Large intestine (tissue), 12 donors: Measurements from ENCODE around the gene POLR1E. TPM values are rescaled to one million over a fixed set of nuclear protein-coding genes. Genes with fewer than 3 reads are reported as not detected.
A peak's percentile ranks its signal among the peaks of the same experiment; 100 is the strongest.

Experiments
- DNase-seq, 2 donors: peaks; one replicate each; pipeline versions ENCODE4 v3.0.0 to v3.0.0-alpha.2; 2013
- H3K27ac ChIP-seq: one replicate; pipeline ENCODE4 v1.5.1; 2013; ENCODE audit warnings: low read length
- H3K27me3 ChIP-seq: 2 replicates; pipeline ENCODE4 v1.6.1; 2013; ENCODE audit warnings: low read length; ENCODE audit not compliant: control insufficient read depth, insufficient read depth
- H3K36me3 ChIP-seq: 2 replicates; pipeline ENCODE4 v1.6.1; 2013; ENCODE audit warnings: low read length; ENCODE audit not compliant: control insufficient read depth, insufficient read depth
- H3K4me1 ChIP-seq: one replicate; pipeline ENCODE4 v1.6.1; 2013; ENCODE audit warnings: low read length; ENCODE audit not compliant: control insufficient read depth, insufficient read depth
- H3K4me3 ChIP-seq: one replicate; pipeline ENCODE4 v1.5.1; 2013; ENCODE audit warnings: low read length
- H3K9me3 ChIP-seq: one replicate; pipeline ENCODE4 v1.6.1; 2013; ENCODE audit warnings: mild to moderate bottlenecking, low read depth, low read length, moderate library complexity; ENCODE audit not compliant: control insufficient read depth
- WGBS: methylation state at CpG from one replicate; pipeline ENCODE4 v1.1.5; 2013; ENCODE audit warnings: low lambda C conversion rate; ENCODE audit not compliant: insufficient coverage; 5-methylcytosine and 5-hydroxymethylcytosine counted together
- long read RNA-seq, 11 donors: transcript quantifications; one replicate each; lab custom pipeline, GENCODE V29; 2026
- polyA plus RNA-seq: library from polyadenylated mRNA; unstranded; fragments of 120-200 nt; gene quantifications from one replicate; pipeline ENCODE4 v1.2.1, GENCODE V29; 2013

Gene POLR1E
- polyA plus RNA-seq, result 17.4 TPM
- long read RNA-seq, donor 1, partial matches to known transcripts, result 0 of 2 reads
- long read RNA-seq, donor 1, other reads (novel, unspliced or antisense), result 0 of 2 reads
- long read RNA-seq, donor 2, transcript POLR1E-202 (12 exons, 1,868 nt), result major isoform, 5 of 6 reads
- long read RNA-seq, donor 2, partial matches to known transcripts, result 0 of 6 reads
- long read RNA-seq, donor 2, other reads (novel, unspliced or antisense), result 0 of 6 reads
- long read RNA-seq, donor 3, result 0 reads
- long read RNA-seq, donor 4, result 0 reads
- long read RNA-seq, donor 5, partial matches to known transcripts, result 0 of 1 reads
- long read RNA-seq, donor 5, other reads (novel, unspliced or antisense), result 0 of 1 reads
- long read RNA-seq, donor 6, partial matches to known transcripts, result 6 of 9 reads
- long read RNA-seq, donor 6, other reads (novel, unspliced or antisense), result 0 of 9 reads
- long read RNA-seq, donor 7, partial matches to known transcripts, result 0 of 4 reads
- long read RNA-seq, donor 7, other reads (novel, unspliced or antisense), result 0 of 4 reads
- long read RNA-seq, donor 8, transcript POLR1E-202 (12 exons, 1,868 nt), result major isoform, 6 of 6 reads
- long read RNA-seq, donor 8, partial matches to known transcripts, result 0 of 6 reads
- long read RNA-seq, donor 8, other reads (novel, unspliced or antisense), result 0 of 6 reads
- long read RNA-seq, donor 9, transcript POLR1E-202 (12 exons, 1,868 nt), result major isoform, 6 of 6 reads
- long read RNA-seq, donor 9, partial matches to known transcripts, result 0 of 6 reads
- long read RNA-seq, donor 9, other reads (novel, unspliced or antisense), result 0 of 6 reads
- long read RNA-seq, donor 10, transcript POLR1E-202 (12 exons, 1,868 nt), result major isoform, 6 of 6 reads
- long read RNA-seq, donor 10, partial matches to known transcripts, result 0 of 6 reads
- long read RNA-seq, donor 10, other reads (novel, unspliced or antisense), result 0 of 6 reads
- long read RNA-seq, donor 11, transcript POLR1E-202 (12 exons, 1,868 nt), result major isoform, 5 of 6 reads
- long read RNA-seq, donor 11, partial matches to known transcripts, result 0 of 6 reads
- long read RNA-seq, donor 11, other reads (novel, unspliced or antisense), result 0 of 6 reads

- Histone ChIP-seq H3K4me1 (peaks cover 9% of the 10 kb centered on the region), H3K36me3 (peaks cover 14% of the 10 kb centered on the region), H3K27ac (peak within 1 kb of the TSS; percentile 60), H3K27me3 (no peaks in the 10 kb centered on the region), H3K4me3 (peak within 1 kb of the TSS; percentile 89), H3K9me3 (no peaks in the 10 kb centered on the region)
- no CpG with 5 or more reads among the region's 56 CpGs for WGBS
- peak; percentile 93 to 96 for DNase-seq
Measured at GRCh38 chr9:37485389-37486255, at the start of gene POLR1E. Gene POLR1E (plus strand): TSS chr9:37485948. CDS start chr9:37486048, 100 bp downstream.

- no peaks in the 10 kb centered on the region for H3K9me3 ChIP-seq
- H3K27me3 ChIP-seq, result no peaks in the 10 kb centered on the region
- no peak for DNase-seq
- H3K4me1 ChIP-seq, result peaks cover 4% of the 10 kb centered on the region
- no peak overlapping the region for H3K27ac ChIP-seq
- H3K36me3 ChIP-seq, result peaks cover 90% of the 10 kb centered on the region
- WGBS, result no CpG with 5 or more reads among the region's 5 CpGs
- H3K4me3 ChIP-seq, result no peak overlapping the region
Measured at GRCh38 chr9:37436540-37436939, 49.2 kb upstream of the POLR1E start.

- Histone ChIP-seq H3K4me1 (peaks cover 4% of the 10 kb centered on the region), H3K36me3 (peaks cover 90% of the 10 kb centered on the region), H3K4me3 (no peak overlapping the region), H3K9me3 (no peaks in the 10 kb centered on the region), H3K27me3 (no peaks in the 10 kb centered on the region), H3K27ac (no peak overlapping the region)
- no peak for DNase-seq
- WGBS, result no CpG with 5 or more reads among the region's 6 CpGs
Measured at GRCh38 chr9:37437010-37437409, 48.7 kb upstream of the POLR1E start.

GRCh38 chr9:37437621-37438020 is 48.1 kb upstream of the POLR1E start:
- DNase-seq, result no peak
- H3K9me3 ChIP-seq, result no peaks in the 10 kb centered on the region
- 90% methylated on average over 3 of the region's 4 CpGs for WGBS
- H3K27ac ChIP-seq, result no peak overlapping the region
- H3K4me3 ChIP-seq, result no peak overlapping the region
- H3K36me3 ChIP-seq, result peaks cover 93% of the 10 kb centered on the region
- no peaks in the 10 kb centered on the region for H3K27me3 ChIP-seq
- peaks cover 4% of the 10 kb centered on the region for H3K4me1 ChIP-seq

- H3K4me1 ChIP-seq, result peaks cover 4% of the 10 kb centered on the region
- H3K27me3 ChIP-seq, result no peaks in the 10 kb centered on the region
- H3K4me3 ChIP-seq, result no peak overlapping the region
- no peak overlapping the region for H3K27ac ChIP-seq
- no CpG with 5 or more reads among the region's 3 CpGs for WGBS
- peak; percentile 38 to 59 for DNase-seq
- H3K36me3 ChIP-seq, result peaks cover 91% of the 10 kb centered on the region
- no peaks in the 10 kb centered on the region for H3K9me3 ChIP-seq
Measured at GRCh38 chr9:37438359-37438758, 47.4 kb upstream of the POLR1E start.

DNA sequence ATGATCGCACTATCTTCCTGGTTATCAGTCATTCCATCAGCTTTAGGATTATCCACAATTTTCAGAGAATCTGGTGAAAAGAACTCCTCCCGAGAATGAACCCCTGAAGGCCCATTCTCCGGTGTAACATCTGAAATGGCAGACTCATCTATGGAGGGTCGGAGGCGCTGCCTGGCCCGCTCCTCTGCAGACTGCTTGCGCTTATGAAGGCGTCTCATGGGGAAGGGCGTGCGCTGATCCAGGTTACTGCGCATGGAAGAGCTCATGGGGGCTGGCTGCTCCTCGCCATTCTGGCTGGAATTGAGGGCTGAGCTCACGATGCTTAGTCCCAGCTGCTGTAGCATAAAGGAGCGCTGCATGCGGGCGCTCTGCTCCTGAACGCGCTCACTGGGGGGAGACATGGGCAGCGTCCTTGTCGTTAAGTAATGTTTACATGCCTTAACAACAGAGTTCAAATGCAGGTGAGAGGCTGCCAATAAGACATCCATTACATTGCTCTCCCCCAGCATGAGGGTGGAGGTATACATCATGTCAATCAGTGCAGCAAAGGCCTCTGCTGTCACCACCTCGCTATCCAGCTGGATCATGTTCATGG is 43.9 kb upstream of the POLR1E start:
- H3K4me3 ChIP-seq, result no peak overlapping the region
- DNase-seq, result no peak
- WGBS, result no CpG with 5 or more reads among the region's 21 CpGs
- no peaks in the 10 kb centered on the region for H3K27me3 ChIP-seq
- H3K27ac ChIP-seq, result no peak overlapping the region
- H3K4me1 ChIP-seq, result peaks cover 4% of the 10 kb centered on the region
- peaks cover 61% of the 10 kb centered on the region for H3K36me3 ChIP-seq
- no peaks in the 10 kb centered on the region for H3K9me3 ChIP-seq

DNA sequence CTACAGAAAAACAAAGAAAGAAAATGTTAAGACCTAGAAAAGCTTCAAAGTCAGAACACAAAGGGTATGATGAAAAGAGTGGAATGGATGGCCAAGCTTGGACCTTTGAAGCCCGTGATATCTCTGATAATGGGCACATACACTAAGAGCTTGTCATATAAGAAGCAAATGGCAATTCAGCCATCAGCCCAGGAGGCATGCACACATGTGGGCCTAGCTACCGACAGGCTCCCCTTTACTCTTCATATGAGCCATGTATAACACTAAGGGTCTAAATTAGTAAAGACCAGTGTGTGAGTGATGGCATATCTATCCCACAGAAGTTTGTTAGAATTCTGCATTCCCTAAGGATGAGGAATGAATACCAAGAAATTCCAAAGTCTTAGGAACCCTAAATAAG is 43.2 kb upstream of the POLR1E start:
- WGBS, result 83% methylated on average over 1 of the region's 2 CpGs
- Histone ChIP-seq H3K4me1 (peaks cover 4% of the 10 kb centered on the region), H3K9me3 (no peaks in the 10 kb centered on the region), H3K27ac (no peak overlapping the region), H3K4me3 (no peak overlapping the region), H3K36me3 (peaks cover 54% of the 10 kb centered on the region), H3K27me3 (no peaks in the 10 kb centered on the region)
- DNase-seq, result no peak

- no peak for DNase-seq
- Histone ChIP-seq H3K4me1 (no peaks in the 10 kb centered on the region), H3K27ac (no peak overlapping the region), H3K9me3 (no peaks in the 10 kb centered on the region), H3K27me3 (no peaks in the 10 kb centered on the region), H3K36me3 (peaks cover 49% of the 10 kb centered on the region), H3K4me3 (no peak overlapping the region)
- WGBS, result no CpG with 5 or more reads among the region's 5 CpGs
Measured at GRCh38 chr9:37443566-37443965, 42.2 kb upstream of the POLR1E start.

DNA sequence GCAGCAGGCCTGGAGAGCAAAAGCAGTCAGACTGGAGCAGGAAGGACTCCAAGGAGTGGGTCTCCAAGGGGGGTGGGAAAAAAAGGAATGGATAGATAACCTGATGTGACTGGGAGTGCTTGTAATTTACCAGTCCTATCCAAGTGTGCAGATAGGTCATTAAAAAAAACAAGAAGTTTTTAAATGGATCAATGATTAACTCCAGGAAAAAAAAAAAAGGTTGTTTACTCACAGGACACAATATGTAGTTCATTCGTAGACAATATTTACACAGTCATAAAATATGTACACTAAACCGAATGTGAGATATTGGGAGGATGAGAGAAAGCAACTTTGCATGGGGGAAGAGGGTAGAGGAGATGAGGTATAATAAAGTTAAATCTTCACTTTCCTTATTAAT is 40.9 kb upstream of the POLR1E start:
- Histone ChIP-seq H3K27ac (no peak overlapping the region), H3K4me3 (no peak overlapping the region), H3K9me3 (no peaks in the 10 kb centered on the region), H3K36me3 (peaks cover 40% of the 10 kb centered on the region), H3K4me1 (no peaks in the 10 kb centered on the region), H3K27me3 (no peaks in the 10 kb centered on the region)
- WGBS, result 21% methylated on average over 2 of the region's 2 CpGs
- no peak for DNase-seq
